Activated CD8-positive, alpha-beta T cell treated with anti-CD3 and anti-CD28 coated beads for 36 hours (primary cell): Measurements from ENCODE around the gene AP1B1. TPM values are rescaled to one million over a fixed set of nuclear protein-coding genes. Genes with fewer than 3 reads are reported as not detected.

Experiments used
- ATAC-seq: fragments of 200-7000 bp; cut with Tn5 transposase; one replicate; pipeline ENCODE4 v1.10.0; 2021; ENCODE audit warnings: mild to moderate bottlenecking, moderate library complexity
- CTCF ChIA-PET: fragments of 350-600 bp; sonication (Branson Sonifier 250); formaldehyde crosslinking; loops from one replicate; lab custom pipeline; 2021; ENCODE audit warnings: antibody characterized with exemption; lab: Charles Lee
- POLR2A ChIA-PET: fragments of 350-600 bp; sonication (Branson Sonifier 250); formaldehyde crosslinking; loops from one replicate; lab custom pipeline; 2021; ENCODE audit warnings: antibody characterized with exemption; lab: Charles Lee
- DNase-seq: peaks from one replicate; pipeline ENCODE4 v3.0.0-alpha.2; 2020
- H3K27ac Mint-ChIP-seq: one replicate; pipeline ENCODE4 v1.8.0; 2021; ENCODE audit warnings: mild to moderate bottlenecking, mixed read lengths
- H3K27me3 Mint-ChIP-seq: one replicate; pipeline ENCODE4 v1.8.0; 2021; ENCODE audit warnings: mixed read lengths
- H3K36me3 Mint-ChIP-seq: one replicate; pipeline ENCODE4 v1.8.0; 2021; ENCODE audit warnings: low read depth, mixed read lengths
- H3K4me1 Mint-ChIP-seq: one replicate; pipeline ENCODE4 v1.8.0; 2021; ENCODE audit warnings: low read depth, mixed read lengths
- H3K4me3 Mint-ChIP-seq: one replicate; pipeline ENCODE4 v1.8.0; 2021; ENCODE audit warnings: mild to moderate bottlenecking, moderate library complexity, mixed read lengths
- H3K9me3 Mint-ChIP-seq: one replicate; pipeline ENCODE4 v1.8.0; 2021; ENCODE audit warnings: mixed read lengths
- CTCF ChIP-seq: fragments of 200-600 bp; IDR thresholded peaks from one replicate; pipeline ENCODE4 v1.8.0; 2022; ENCODE audit warnings: antibody characterized with exemption, mild to moderate bottlenecking
- intact Hi-C: fragments of 100-400 bp; cut with micrococcal nuclease; formaldehyde crosslinking; loops from one replicate; pipeline ENCODE4 v1.10.0; 2022
- total RNA-seq, 2 experiments: library from RNA; stranded (reverse); gene quantifications; one replicate each; pipeline ENCODE4 v1.2.3, GENCODE V29; 2021

The AP1B1 gene
- total RNA-seq, 2 experiments from 2014 or later = 57.5 to 59.0 TPM

- H3K9me3 Mint-ChIP-seq = no peaks in the 10 kb centered on the region
- POLR2A ChIA-PET = interaction anchor here (1.8 kb wide), 1 partner anchor 31 kb away, joined by 7 read pairs; no protein-coding TSS in a partner anchor
- no peak for ATAC-seq
- H3K4me3 Mint-ChIP-seq = no peak overlapping the region
- no peak for TF ChIP-seq CTCF
- peaks cover 45% of the 10 kb centered on the region for H3K27me3 Mint-ChIP-seq
- H3K27ac Mint-ChIP-seq = no peak overlapping the region
- intact Hi-C loops = no loop called here
- CTCF ChIA-PET = no interaction called here
- no peak for DNase-seq
- H3K4me1 Mint-ChIP-seq = peaks cover 46% of the 10 kb centered on the region
- H3K36me3 Mint-ChIP-seq = no peaks in the 10 kb centered on the region
These were observed 78.9 kb downstream of the AP1B1 start for GRCh38 chr22:29309332-29310064.

GRCh38 chr22:29308791-29309262, 79.5 kb downstream of the AP1B1 start:
- CTCF ChIA-PET = no interaction called here

GRCh38 chr22:29308148-29308790, 80.1 kb downstream of the AP1B1 start:
- peaks cover 33% of the 10 kb centered on the region for H3K4me1 Mint-ChIP-seq
- no peaks in the 10 kb centered on the region for H3K9me3 Mint-ChIP-seq
- no peak for TF ChIP-seq CTCF
- H3K36me3 Mint-ChIP-seq = no peaks in the 10 kb centered on the region
- CTCF ChIA-PET = no interaction called here
- intact Hi-C loops = no loop called here
- ATAC-seq (no peak), DNase-seq (no peak)
- H3K4me3 Mint-ChIP-seq = no peak overlapping the region
- peaks cover 38% of the 10 kb centered on the region for H3K27me3 Mint-ChIP-seq
- POLR2A ChIA-PET = interaction anchor here (0.7 to 1.8 kb wide), 2 partner anchors 30 to 482 kb away, joined by 3 to 7 read pairs; no protein-coding TSS in a partner anchor
- H3K27ac Mint-ChIP-seq = no peak overlapping the region

More at GRCh38 chr22:29308791-29309262, 79.5 kb downstream of the AP1B1 start:
- H3K4me3 Mint-ChIP-seq = no peak overlapping the region
- H3K27me3 Mint-ChIP-seq = peaks cover 43% of the 10 kb centered on the region
- H3K27ac Mint-ChIP-seq = no peak overlapping the region
- intact Hi-C loops = no loop called here
- peaks cover 39% of the 10 kb centered on the region for H3K4me1 Mint-ChIP-seq
- no peaks in the 10 kb centered on the region for H3K9me3 Mint-ChIP-seq
- H3K36me3 Mint-ChIP-seq = no peaks in the 10 kb centered on the region
- TF ChIP-seq CTCF = no peak
- POLR2A ChIA-PET = interaction anchor here (0.7 to 1.8 kb wide), 2 partner anchors 30 to 481 kb away, joined by 3 to 7 read pairs; no protein-coding TSS in a partner anchor
- DNase-seq = peak; percentile 73
- ATAC-seq = peak; percentile 48

- DNase-seq (no peak), ATAC-seq (no peak)
- Mint-ChIP-seq H3K36me3 (no peaks in the 10 kb centered on the region), H3K9me3 (no peaks in the 10 kb centered on the region), H3K4me1 (peaks cover 29% of the 10 kb centered on the region), H3K27me3 (peaks cover 32% of the 10 kb centered on the region), H3K27ac (no peak overlapping the region), H3K4me3 (peak overlapping the region; percentile 65)
- ChIA-PET POLR2A (interaction anchor here (1.8 kb wide), 1 partner anchor 29 kb away, joined by 7 read pairs; no protein-coding TSS in a partner anchor), CTCF (interaction anchor here (1.6 kb wide), 1 partner anchor 9 kb away, joined by 6 read pairs; no protein-coding TSS in a partner anchor)
- intact Hi-C loops = no loop called here
- TF ChIP-seq CTCF = no peak
These were observed 80.7 kb downstream of the AP1B1 start for GRCh38 chr22:29307596-29308147.
